Ascending aorta (tissue), 2 donors: ENCODE data around the gene GNS. TPM values are rescaled to one million over a fixed set of nuclear protein-coding genes. Genes with fewer than 3 reads are reported as not detected.

ENCODE experiments used
- DNase-seq, 2 donors: peaks; one replicate each; pipeline ENCODE4 v3.0.0-alpha.2; 2019; ENCODE audit warnings: low spot score in 2 of 2
- H3K27ac ChIP-seq, 2 donors: fragments of 200-600 bp; sonication (generic); one replicate each; pipeline ENCODE4 v1.5.1; 2016 to 2017; ENCODE audit warnings: mild to moderate bottlenecking in 1 of 2
- H3K27me3 ChIP-seq: fragments of 200-600 bp; sonication (generic); one replicate; pipeline ENCODE4 v1.5.1; 2017
- H3K36me3 ChIP-seq, 2 donors: fragments of 200-600 bp; sonication (generic); one replicate each; pipeline ENCODE4 v1.5.1; 2016
- H3K4me1 ChIP-seq, 2 donors: fragments of 200-600 bp; sonication (generic); one replicate each; pipeline ENCODE4 v1.5.1; 2016 to 2017; ENCODE audit warnings: mild to moderate bottlenecking in 1 of 2
- H3K4me3 ChIP-seq, 2 donors: fragments of 200-600 bp; sonication (generic); one replicate each; pipeline ENCODE4 v1.5.1; 2016 to 2017; ENCODE audit warnings: mild to moderate bottlenecking in 1 of 2
- H3K9me3 ChIP-seq, 2 donors: fragments of 200-600 bp; sonication (generic); one replicate each; pipeline ENCODE4 v1.5.1; 2016
- intact Hi-C: fragments of 100-400 bp; cut with DNase I; formaldehyde crosslinking; loops from one replicate; pipeline ENCODE4 v1.15.1; 2023
- total RNA-seq: library from RNA; depleted of rRNA; stranded (reverse); fragments of >200 nt; gene quantifications from one replicate; pipeline ENCODE4 v1.1.0, GENCODE V29; 2016
- TF ChIP-seq, protein P1 (sequence below), 3 experiments: fragments of 200-600 bp in 2 of 3; fragments of 450-650 bp in 1 of 3; sonication (generic) in 2 of 3; IDR thresholded peaks; one replicate each; pipeline ENCODE4 v1.5.1; 2016 to 2019; ENCODE audit warnings: antibody characterized with exemption in 3 of 3, mild to moderate bottlenecking in 1 of 3, moderate library complexity in 1 of 3

Gene GNS
- total RNA-seq, 1 donor from 2014 or later = 105 TPM

DNA sequence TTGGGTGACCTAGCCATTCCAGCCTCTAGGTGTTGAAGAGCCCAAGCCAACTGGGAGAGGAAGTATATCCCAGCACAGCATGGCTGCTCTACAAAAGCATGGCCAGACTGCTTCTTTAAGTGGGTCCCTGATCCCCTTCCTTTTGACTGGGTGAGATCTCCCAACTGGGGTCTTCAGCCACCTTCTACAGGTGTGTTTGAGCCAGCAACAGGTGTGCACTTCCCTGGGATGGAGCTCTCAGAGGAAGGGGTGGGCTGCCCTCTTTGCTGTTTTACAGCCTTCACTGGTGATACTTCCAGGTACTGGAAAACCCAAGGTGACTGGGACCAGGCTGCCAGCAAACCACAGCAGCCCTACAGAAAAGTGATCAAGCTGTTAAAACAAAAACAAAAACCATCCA lies 14.2 kb upstream of the GNS start:
- H3K4me1 ChIP-seq = no peaks in the 10 kb centered on the region
- H3K27me3 ChIP-seq = no peaks in the 10 kb centered on the region
- intact Hi-C loops = no loop called here
- H3K4me3 ChIP-seq = no peak overlapping the region
- H3K36me3 ChIP-seq = no peaks in the 10 kb centered on the region
- H3K9me3 ChIP-seq = peaks cover 4 to 27% of the 10 kb centered on the region in 2 donors
- TF ChIP-seq, protein P1, sequence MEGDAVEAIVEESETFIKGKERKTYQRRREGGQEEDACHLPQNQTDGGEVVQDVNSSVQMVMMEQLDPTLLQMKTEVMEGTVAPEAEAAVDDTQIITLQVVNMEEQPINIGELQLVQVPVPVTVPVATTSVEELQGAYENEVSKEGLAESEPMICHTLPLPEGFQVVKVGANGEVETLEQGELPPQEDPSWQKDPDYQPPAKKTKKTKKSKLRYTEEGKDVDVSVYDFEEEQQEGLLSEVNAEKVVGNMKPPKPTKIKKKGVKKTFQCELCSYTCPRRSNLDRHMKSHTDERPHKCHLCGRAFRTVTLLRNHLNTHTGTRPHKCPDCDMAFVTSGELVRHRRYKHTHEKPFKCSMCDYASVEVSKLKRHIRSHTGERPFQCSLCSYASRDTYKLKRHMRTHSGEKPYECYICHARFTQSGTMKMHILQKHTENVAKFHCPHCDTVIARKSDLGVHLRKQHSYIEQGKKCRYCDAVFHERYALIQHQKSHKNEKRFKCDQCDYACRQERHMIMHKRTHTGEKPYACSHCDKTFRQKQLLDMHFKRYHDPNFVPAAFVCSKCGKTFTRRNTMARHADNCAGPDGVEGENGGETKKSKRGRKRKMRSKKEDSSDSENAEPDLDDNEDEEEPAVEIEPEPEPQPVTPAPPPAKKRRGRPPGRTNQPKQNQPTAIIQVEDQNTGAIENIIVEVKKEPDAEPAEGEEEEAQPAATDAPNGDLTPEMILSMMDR (IDR thresholded peaks at IDR 0.05) = no peak
- no peak overlapping the region for H3K27ac ChIP-seq
- DNase-seq = no peak

- H3K27ac ChIP-seq = no peak overlapping the region
- no peaks in the 10 kb centered on the region for H3K4me1 ChIP-seq
- H3K27me3 ChIP-seq = no peaks in the 10 kb centered on the region
- no peaks in the 10 kb centered on the region for H3K36me3 ChIP-seq
- H3K9me3 ChIP-seq = no peaks in the 10 kb centered on the region
- TF ChIP-seq, protein P1 (IDR thresholded peaks at IDR 0.05) = no peak
- intact Hi-C loops = no loop called here
- H3K4me3 ChIP-seq = no peak overlapping the region
- no peak for DNase-seq
Observed at GRCh38 chr12:64767495-64767894, 8.3 kb upstream of the GNS start.

DNA sequence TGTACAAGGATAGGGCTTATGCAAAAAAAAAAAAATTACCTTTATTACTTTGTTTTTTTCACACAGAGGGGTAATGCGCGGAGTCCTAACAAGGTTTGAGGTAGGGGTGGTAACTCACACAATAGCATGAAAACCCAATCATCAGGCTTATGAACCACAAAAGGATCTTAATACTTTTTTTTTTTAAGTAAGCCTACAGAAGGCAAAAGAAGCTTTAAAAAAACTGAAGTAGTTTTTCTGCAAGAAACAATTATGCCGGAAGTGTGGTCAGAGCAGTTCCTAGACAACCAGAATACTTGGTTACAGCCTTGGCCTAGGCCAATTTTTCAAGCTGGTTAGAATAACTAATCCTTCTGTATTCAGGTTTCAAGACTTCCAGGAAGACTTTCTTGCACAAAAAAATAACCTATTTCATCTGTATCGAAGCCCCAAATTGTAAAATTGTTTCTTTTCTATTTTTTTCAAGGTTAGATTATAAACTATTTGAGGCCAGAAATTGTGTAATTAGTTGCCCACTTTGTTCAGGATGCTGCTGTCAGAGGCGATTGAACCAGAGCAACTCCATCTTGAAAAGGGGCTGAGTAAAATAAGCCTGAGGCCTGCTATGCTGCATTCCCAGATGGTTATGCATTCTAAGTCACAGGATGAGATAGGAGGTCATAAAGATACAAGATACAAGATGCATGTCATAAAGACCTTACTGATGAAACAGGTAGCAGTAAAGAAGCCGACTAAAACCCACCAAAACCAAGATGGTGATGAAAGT lies 1.8 kb upstream of the GNS start:
- Histone ChIP-seq H3K4me1 (peaks cover 0 to 3% of the 10 kb centered on the region in 2 donors), H3K9me3 (no peaks in the 10 kb centered on the region), H3K27ac (no peak overlapping the region), H3K4me3 (no peak overlapping the region), H3K36me3 (no peaks in the 10 kb centered on the region), H3K27me3 (no peaks in the 10 kb centered on the region)
- no peak for DNase-seq
- TF ChIP-seq, protein P1 (IDR thresholded peaks at IDR 0.05) = no peak
- intact Hi-C loops = loop anchor here (1.0 kb wide), 1 partner anchor 19 kb away; no protein-coding TSS in a partner anchor

DNA sequence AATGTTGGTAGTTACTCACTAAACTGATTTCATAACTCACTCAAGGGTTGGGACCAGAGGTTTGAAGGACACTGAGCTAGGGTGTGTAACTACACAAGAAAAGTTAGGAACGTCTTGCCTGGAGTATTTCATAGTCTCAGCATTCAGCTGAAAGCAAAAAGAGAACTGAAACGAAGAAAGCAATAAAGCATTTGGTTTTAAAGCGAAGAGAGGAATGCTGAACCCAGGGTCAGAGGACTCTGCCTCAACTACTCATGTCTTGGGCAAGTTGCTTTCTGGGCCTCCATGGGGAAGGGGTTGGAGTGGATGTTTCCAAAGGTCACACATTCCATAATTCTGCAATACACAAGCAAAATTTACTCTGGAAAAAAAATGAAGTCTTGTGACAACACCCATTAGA lies 1.4 kb downstream of the GNS start:
- no peaks in the 10 kb centered on the region for H3K27me3 ChIP-seq
- H3K4me3 ChIP-seq = peak overlapping the region in 1 of 2 donors; percentile 79
- peak overlapping the region in 1 of 2 donors; percentile 55 for H3K27ac ChIP-seq
- intact Hi-C loops = loop anchor here (2.0 to 10.0 kb wide), 4 partner anchors 147 to 777 kb away; partner anchors contain the start of genes KICS2, RASSF3 and XPOT
- peaks cover 0 to 3% of the 10 kb centered on the region in 2 donors for H3K4me1 ChIP-seq
- TF ChIP-seq, protein P1 (IDR thresholded peaks at IDR 0.05) = no peak
- no peak for DNase-seq
- H3K9me3 ChIP-seq = no peaks in the 10 kb centered on the region
- no peaks in the 10 kb centered on the region for H3K36me3 ChIP-seq

DNA sequence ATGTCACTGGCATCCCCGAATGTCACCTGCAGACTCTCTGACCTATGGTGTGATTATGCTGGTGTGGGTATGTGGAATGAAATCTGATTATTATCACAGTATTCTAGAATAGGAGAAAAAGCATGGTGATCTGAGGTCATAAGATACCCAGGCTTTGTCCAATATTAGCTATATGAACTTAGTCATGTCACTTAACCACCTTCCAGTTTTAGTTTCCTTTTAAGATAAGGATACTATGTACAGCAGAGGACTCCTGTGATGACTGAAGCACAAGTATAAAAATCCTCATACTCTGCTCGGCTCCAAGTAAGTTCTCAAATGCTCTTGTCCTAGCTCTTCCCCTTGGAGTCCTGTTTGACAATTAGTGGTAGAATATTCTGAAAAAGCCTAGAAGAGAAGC lies 2.8 kb downstream of the GNS start:
- H3K36me3 ChIP-seq = peaks cover 0 to 3% of the 10 kb centered on the region in 2 donors
- TF ChIP-seq, protein P1 (IDR thresholded peaks at IDR 0.05) = no peak
- H3K9me3 ChIP-seq = no peaks in the 10 kb centered on the region
- no peak for DNase-seq
- H3K4me3 ChIP-seq = no peak overlapping the region
- intact Hi-C loops = loop anchor here (5.0 to 10.0 kb wide), 3 partner anchors 354 to 778 kb away; partner anchors contain the start of genes KICS2 and XPOT
- H3K27me3 ChIP-seq = no peaks in the 10 kb centered on the region
- peaks cover 0 to 3% of the 10 kb centered on the region in 2 donors for H3K4me1 ChIP-seq
- no peak overlapping the region for H3K27ac ChIP-seq
